Esophagus squamous epithelium (tissue), 4 donors: ENCODE data around the gene CDC20.

Experiments used
- POLR2A ChIP-seq, 4 donors: fragments of 450-650 bp; IDR thresholded peaks; one replicate each; pipeline ENCODE4 v1.6.1; 2017; ENCODE audit warnings: antibody characterized with exemption in 4 of 4, mild to moderate bottlenecking in 4 of 4, moderate library complexity in 3 of 4
- TF ChIP-seq, protein P1 (sequence below), 6 experiments: fragments of 450-650 bp in 4 of 6; fragments of 200-600 bp in 2 of 6; sonication (generic) in 2 of 6; IDR thresholded peaks; one replicate each; pipeline ENCODE4 v1.5.1; 2016 to 2019; ENCODE audit warnings: antibody characterized with exemption in 6 of 6, mild to moderate bottlenecking in 4 of 6, moderate library complexity in 4 of 6

DNA sequence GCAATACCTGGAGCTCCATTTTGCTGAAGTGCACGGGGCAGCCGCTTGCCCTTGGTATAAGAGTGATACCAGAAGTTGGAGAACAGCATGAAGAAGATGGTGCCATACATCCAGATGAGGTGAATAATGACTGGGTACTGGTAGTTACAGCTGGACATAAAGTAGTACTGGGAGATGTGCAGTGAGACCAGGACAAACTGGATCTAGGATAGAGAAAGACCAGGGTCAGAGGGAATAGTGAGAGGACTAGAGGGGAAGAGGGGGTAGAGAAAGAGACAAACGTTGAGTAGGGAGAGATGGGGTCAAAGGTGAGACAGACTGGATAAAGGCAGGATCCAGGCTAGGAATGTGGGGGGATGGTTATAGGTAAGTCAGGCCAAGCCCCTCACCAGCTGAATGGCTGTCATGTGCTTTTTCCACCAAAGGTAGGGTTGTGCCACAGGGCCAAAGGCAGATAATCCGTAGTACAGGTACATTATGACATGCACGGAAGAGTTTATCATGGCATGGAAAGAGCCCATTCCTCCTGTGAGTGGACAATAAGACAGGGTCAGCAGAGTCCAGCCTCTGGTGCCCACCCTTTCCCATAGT is 5.2 kb downstream of the CDC20 start:
- TF ChIP-seq, protein P1, sequence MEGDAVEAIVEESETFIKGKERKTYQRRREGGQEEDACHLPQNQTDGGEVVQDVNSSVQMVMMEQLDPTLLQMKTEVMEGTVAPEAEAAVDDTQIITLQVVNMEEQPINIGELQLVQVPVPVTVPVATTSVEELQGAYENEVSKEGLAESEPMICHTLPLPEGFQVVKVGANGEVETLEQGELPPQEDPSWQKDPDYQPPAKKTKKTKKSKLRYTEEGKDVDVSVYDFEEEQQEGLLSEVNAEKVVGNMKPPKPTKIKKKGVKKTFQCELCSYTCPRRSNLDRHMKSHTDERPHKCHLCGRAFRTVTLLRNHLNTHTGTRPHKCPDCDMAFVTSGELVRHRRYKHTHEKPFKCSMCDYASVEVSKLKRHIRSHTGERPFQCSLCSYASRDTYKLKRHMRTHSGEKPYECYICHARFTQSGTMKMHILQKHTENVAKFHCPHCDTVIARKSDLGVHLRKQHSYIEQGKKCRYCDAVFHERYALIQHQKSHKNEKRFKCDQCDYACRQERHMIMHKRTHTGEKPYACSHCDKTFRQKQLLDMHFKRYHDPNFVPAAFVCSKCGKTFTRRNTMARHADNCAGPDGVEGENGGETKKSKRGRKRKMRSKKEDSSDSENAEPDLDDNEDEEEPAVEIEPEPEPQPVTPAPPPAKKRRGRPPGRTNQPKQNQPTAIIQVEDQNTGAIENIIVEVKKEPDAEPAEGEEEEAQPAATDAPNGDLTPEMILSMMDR (IDR thresholded peaks at IDR 0.05) = no peak
- TF ChIP-seq POLR2A (IDR thresholded peaks at IDR 0.05) = no peak
